ENCODE data around the gene RAET1G.
"Not testable (repeated sequence)": the region's sequence is repeated elsewhere in the genome, so short reads cannot be mapped to it uniquely, and the experiment has no call there.

Gene RAET1G

DNA sequence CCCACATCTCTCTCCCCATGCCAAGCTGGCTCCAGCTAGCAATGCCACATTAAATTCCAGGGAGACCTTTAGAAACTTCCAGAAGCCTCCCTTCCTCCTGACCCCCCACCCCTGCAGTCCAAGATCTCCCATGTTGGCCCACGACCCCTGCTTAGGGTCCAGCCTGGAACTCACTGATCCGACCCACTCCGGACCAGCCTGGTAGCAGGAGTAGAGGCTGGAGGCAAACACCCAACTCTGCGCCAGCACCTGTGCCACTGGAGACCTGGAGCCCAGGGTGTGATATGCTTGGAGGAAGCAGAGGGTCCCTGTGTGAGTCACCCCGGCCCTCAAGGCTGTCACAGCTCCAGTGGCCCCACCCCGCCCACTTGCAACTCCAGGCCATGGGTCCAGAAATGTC is 37.6 kb upstream of the RAET1G start:
- peaks cover 100% of the 10 kb centered on the region for H3K27me3 Mint-ChIP-seq (ENCODE audit: low read depth, poor library complexity)

DNA sequence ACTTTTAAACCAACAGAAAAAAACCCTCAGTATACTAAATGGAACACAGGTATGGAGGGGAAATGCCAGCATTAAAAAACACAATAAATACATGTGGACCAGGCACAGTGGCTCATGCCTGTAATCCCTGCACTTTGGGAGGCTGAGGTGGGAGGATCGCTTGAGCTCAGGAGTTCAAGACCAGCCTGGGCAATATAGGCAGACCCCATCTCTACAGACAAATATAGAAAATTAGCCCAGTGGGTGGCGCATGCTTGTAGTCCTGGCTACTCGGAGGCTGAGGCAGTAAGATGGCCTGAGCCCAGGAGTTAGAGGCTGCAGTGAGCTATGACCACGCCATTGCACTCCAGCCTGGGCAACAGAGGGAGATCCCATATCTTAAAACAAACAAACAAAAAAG is 36.9 kb upstream of the RAET1G start:
- not testable (repeated sequence) for H3K4me3 Mint-ChIP-seq; H3K27ac Mint-ChIP-seq; DNase-seq; H3K9me3 Mint-ChIP-seq; H3K36me3 Mint-ChIP-seq (ENCODE audit: low read depth)
- peaks cover 22% of the 10 kb centered on the region for H3K4me1 Mint-ChIP-seq
- peaks cover 100% of the 10 kb centered on the region for H3K27me3 Mint-ChIP-seq (ENCODE audit: low read depth, poor library complexity)

More for the DNA sequence above, 37.6 kb upstream of the RAET1G start:
- no peaks in the 10 kb centered on the region for H3K9me3 Mint-ChIP-seq
- no peak overlapping the region for H3K27ac Mint-ChIP-seq
- no peak overlapping the region for H3K4me3 Mint-ChIP-seq
- no peaks in the 10 kb centered on the region for H3K36me3 Mint-ChIP-seq (ENCODE audit: low read depth)
- DNase-seq = no peak
- TF ChIP-seq, protein P1, sequence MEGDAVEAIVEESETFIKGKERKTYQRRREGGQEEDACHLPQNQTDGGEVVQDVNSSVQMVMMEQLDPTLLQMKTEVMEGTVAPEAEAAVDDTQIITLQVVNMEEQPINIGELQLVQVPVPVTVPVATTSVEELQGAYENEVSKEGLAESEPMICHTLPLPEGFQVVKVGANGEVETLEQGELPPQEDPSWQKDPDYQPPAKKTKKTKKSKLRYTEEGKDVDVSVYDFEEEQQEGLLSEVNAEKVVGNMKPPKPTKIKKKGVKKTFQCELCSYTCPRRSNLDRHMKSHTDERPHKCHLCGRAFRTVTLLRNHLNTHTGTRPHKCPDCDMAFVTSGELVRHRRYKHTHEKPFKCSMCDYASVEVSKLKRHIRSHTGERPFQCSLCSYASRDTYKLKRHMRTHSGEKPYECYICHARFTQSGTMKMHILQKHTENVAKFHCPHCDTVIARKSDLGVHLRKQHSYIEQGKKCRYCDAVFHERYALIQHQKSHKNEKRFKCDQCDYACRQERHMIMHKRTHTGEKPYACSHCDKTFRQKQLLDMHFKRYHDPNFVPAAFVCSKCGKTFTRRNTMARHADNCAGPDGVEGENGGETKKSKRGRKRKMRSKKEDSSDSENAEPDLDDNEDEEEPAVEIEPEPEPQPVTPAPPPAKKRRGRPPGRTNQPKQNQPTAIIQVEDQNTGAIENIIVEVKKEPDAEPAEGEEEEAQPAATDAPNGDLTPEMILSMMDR (IDR thresholded peaks at IDR 0.05) = no peak
- peaks cover 25% of the 10 kb centered on the region for H3K4me1 Mint-ChIP-seq

DNA sequence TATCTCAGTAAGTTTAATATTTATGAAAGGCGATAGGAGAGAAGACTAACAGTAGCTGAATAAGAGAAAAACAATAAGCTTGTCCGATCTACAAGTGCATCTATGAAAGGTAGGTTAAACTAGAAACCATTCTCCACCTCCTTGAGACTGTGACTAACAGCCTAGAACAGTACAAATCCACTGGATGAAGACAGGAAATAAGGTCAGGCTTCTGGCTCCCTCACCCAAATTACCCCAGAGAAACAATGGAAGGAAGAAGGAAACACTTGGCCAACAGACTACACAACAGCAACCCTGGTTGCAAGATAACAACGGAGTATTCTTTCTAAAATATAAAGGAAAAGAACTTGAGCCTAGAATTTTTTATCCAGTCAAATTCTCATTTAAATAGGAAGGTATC is 35.2 kb upstream of the RAET1G start:
- H3K27ac Mint-ChIP-seq; DNase-seq; H3K4me1 Mint-ChIP-seq; H3K9me3 Mint-ChIP-seq; H3K4me3 Mint-ChIP-seq; H3K36me3 Mint-ChIP-seq (ENCODE audit: low read depth): not testable (repeated sequence)
- H3K27me3 Mint-ChIP-seq (ENCODE audit: low read depth, poor library complexity) = peaks cover 99% of the 10 kb centered on the region

DNA sequence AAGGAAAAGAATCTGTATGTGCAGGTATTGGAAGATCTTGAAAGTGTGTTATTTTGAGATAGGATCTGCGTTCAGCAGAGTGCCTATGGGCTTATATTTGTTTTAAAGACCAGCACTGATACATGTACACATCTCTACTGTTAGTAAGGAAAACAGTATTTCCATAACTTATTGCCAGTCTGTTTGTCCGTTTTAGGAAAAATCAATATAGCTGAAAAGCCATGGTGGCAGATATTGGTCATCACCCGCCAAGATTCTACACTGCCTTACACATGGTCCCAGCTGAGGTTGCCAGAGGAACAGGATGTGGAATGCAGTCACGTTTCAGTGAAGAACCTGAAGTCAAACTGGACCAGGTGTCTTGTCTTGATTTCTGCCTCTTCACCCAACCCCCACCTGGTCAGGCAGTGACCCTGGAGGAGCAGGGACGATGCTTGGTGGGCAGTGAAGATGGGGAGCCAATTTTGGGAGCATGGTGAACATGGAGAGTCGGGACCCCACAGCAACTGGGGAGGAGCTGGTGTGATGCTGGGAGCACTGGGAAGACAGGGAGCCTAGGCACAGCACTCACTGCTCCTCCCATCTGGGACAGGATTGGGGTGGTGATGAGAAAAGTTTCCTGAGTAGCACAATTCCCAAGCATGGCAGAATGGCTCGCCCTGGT is 32.9 kb upstream of the RAET1G start:
- H3K9me3 Mint-ChIP-seq = peaks cover 12% of the 10 kb centered on the region
- H3K27me3 Mint-ChIP-seq (ENCODE audit: low read depth, poor library complexity) = peaks cover 99% of the 10 kb centered on the region
- H3K36me3 Mint-ChIP-seq (ENCODE audit: low read depth); H3K4me1 Mint-ChIP-seq; DNase-seq; H3K27ac Mint-ChIP-seq; H3K4me3 Mint-ChIP-seq: not testable (repeated sequence)

DNA sequence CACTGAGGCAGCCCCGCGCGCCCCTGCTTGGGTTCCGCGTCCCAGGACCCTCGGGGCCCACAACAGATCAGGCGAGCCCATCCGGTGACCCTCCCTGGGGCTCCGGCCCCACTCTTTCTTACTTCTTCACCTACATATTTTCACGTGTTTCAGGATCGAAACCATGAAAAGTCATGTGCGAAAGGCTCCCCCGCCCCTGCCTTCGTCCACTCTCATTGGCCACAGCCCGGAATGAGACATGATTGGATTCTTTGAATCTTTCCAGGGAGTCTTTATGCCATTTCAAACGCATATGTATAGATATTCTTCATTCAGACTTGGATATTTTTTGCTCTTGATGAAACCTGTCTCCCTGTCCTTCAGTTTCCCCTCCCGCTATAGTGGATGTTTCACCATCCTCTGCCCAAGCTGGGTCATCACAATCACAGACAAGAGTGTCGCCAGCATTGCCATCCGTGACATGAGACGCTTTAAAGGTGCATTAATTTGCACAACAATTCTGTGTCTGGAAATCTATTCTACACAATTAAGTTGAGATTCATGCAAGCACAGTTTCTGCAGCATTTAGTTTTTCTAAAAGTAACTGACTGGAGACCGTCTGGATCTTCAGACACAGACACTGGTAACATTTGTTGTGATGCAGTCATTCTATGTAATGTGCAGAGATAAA is 32.2 kb upstream of the RAET1G start:
- H3K4me1 Mint-ChIP-seq; DNase-seq; H3K27ac Mint-ChIP-seq; H3K36me3 Mint-ChIP-seq (ENCODE audit: low read depth): not testable (repeated sequence)
- H3K4me3 Mint-ChIP-seq = peak overlapping the region; percentile 59
- peaks cover 12% of the 10 kb centered on the region for H3K9me3 Mint-ChIP-seq
- peaks cover 99% of the 10 kb centered on the region for H3K27me3 Mint-ChIP-seq (ENCODE audit: low read depth, poor library complexity)

DNA sequence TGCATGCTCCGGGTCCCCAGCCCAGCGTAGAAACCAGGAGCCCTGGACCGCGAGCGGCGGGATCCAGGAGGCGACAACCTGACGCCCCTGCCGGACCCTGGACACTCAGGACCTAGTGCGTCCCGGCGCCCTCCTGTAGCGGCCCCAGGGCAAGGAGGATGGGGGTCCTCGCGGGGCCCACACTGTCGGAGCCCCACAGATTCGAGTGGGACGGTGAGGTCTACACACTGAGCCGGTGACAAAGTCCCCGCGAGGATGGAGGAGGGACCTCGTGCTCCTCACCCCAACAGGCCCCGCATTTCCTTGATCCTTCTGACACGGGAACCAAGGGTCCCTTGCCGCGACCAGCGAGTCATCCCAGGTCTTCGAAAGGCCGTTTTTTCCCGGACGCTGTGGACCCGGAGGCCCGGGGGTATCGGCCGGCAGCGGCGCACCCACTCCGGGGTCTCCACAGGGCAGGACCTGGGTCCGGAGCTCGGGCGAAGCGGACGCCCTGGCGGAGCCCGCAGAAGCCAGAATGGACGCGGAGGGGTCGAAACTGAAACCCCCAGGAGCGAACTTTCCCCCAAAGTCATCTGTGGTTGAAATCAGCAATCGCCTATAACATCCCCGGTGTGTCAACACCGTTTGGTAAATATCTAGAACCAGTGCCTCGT is 31.5 kb upstream of the RAET1G start:
- H3K27me3 Mint-ChIP-seq (ENCODE audit: low read depth, poor library complexity) = peaks cover 99% of the 10 kb centered on the region
- not testable (repeated sequence) for H3K4me1 Mint-ChIP-seq; H3K4me3 Mint-ChIP-seq; H3K27ac Mint-ChIP-seq; DNase-seq; H3K36me3 Mint-ChIP-seq (ENCODE audit: low read depth)
- peaks cover 12% of the 10 kb centered on the region for H3K9me3 Mint-ChIP-seq

DNA sequence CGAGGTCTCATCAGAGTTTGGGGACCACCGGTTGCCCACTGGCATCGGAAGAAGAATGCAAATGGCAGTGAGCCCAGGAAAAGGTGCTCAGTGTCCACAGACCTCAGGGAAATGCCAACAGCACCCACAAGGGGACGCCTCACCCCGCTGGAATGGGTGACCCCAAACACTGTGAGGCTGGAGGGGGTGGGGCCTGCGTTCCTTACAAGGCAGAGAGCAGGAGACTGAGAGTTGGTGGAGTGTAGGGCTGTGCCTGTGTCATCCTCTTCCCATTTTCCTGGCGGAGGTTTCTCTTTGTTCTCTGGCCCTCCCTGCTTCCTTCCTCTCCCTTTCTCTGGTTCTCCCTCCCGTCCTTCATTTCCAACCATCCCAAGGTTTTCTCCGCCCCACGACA is 31.0 kb upstream of the RAET1G start:
- not testable (repeated sequence) for H3K4me3 Mint-ChIP-seq; H3K36me3 Mint-ChIP-seq (ENCODE audit: low read depth); H3K4me1 Mint-ChIP-seq; H3K27ac Mint-ChIP-seq; DNase-seq
- peaks cover 12% of the 10 kb centered on the region for H3K9me3 Mint-ChIP-seq
- H3K27me3 Mint-ChIP-seq (ENCODE audit: low read depth, poor library complexity) = peaks cover 99% of the 10 kb centered on the region

DNA sequence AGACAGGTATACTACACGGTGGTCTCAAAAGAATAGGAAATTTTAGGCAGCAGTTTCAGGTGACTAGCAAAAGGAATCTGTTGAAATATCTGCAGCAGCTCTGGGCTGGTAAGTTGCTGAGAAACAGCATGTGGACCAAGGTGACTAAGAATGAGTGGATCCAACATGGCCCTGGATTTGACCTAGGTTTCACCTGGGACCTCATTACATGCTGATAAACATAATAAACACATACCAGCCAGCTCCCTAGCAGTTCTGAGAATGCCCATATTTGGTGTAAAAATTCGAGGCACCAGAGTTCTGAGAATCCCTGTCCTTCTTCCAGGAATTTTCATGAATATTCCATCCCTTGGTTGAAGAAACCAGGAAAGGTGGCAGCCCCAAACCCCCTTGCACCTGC is 30.5 kb upstream of the RAET1G start:
- H3K27me3 Mint-ChIP-seq (ENCODE audit: low read depth, poor library complexity) = peaks cover 99% of the 10 kb centered on the region

DNA sequence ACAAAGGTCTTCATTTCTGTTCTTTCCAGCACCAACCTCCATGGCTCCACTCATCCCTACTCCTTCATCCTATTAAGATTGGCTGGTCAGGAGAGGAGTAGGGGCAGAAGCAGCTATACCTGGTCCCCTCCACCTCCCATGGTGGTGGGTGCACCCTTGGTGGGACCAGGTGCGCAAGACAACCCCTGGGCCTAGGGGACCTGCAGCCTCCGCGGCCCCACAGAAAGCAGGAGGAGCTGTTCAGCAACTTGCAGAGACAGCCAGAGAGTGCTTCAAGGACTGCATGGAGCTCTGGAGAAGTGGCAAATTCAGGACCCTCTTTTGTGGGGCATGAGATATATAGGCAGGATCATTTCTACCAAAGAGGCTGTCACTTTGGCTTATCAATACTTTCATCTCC is 28.7 kb upstream of the RAET1G start:
- H3K4me1 Mint-ChIP-seq = peaks cover 4% of the 10 kb centered on the region
- H3K27me3 Mint-ChIP-seq (ENCODE audit: low read depth, poor library complexity) = peaks cover 94% of the 10 kb centered on the region
- H3K36me3 Mint-ChIP-seq (ENCODE audit: low read depth) = no peaks in the 10 kb centered on the region
- H3K27ac Mint-ChIP-seq = no peak overlapping the region
- H3K4me3 Mint-ChIP-seq = no peak overlapping the region
- no peak for DNase-seq
- peaks cover 12% of the 10 kb centered on the region for H3K9me3 Mint-ChIP-seq
- TF ChIP-seq, protein P1 (IDR thresholded peaks at IDR 0.05) = no peak

More for the DNA sequence above, 30.5 kb upstream of the RAET1G start:
- H3K9me3 Mint-ChIP-seq = peaks cover 12% of the 10 kb centered on the region
- H3K4me1 Mint-ChIP-seq; H3K36me3 Mint-ChIP-seq (ENCODE audit: low read depth); H3K4me3 Mint-ChIP-seq; DNase-seq; H3K27ac Mint-ChIP-seq: not testable (repeated sequence)

All from nephron progenitor cell (in vitro differentiated cells).